ENCODE measurements around the gene ACTR8. TPM values are rescaled to one million over a fixed set of nuclear protein-coding genes. Genes with fewer than 3 reads are reported as not detected.

ACTR8 gene
- total RNA-seq, 5 donors from 2014 or later (not counting 1 experiment from before 2014, with no cell fraction given) = 23.0 to 47.3 (median 35.2) TPM

- Mint-ChIP-seq H3K27ac (peak overlapping the region; percentile 76 to 100), H3K4me1 (peaks cover 29 to 37% (median 32%) of the 10 kb centered on the region in 3 donors), H3K27me3 (no peaks in the 10 kb centered on the region), H3K4me3 (peak overlapping the region; percentile 95 to 100 (median 99)), H3K36me3 (peaks cover 38% of the 10 kb centered on the region), H3K9me3 (no peaks in the 10 kb centered on the region)
- no peaks in the 10 kb centered on the region for H3K9me3 ChIP-seq
- no peak for ATAC-seq (replicated peaks in 1 of 4)
- CTCF ChIA-PET = interaction anchor here (0.6 to 2.5 kb wide), 4 partner anchors 9 to 56 kb away, joined by 3 to 14 read pairs (median 6); partner anchors contain the start of gene SELENOK (in 1 of the 2)
- POLR2A ChIA-PET = interaction anchor here (0.5 to 1.0 kb wide), 4 partner anchors 9 to 21 kb away, joined by 3 to 7 read pairs (median 4); partner anchors contain the start of gene SELENOK (in 1 of the 2)
- no peak overlapping the region for H3K27ac ChIP-seq (ENCODE audit: low read length)
- H3K4me3 ChIP-seq (ENCODE audit: control insufficient read depth in 1 of 2, extremely low read depth in 1 of 2, low read length in 1 of 2) = peak overlapping the region; percentile 79 to 90
- no peaks in the 10 kb centered on the region for H3K27me3 ChIP-seq (replicated peaks in 1 of 2; ENCODE audit: control insufficient read depth in 2 of 2, extremely low read depth in 1 of 2, insufficient read depth in 2 of 2, low read length in 1 of 2)
- H3K4me1 ChIP-seq (ENCODE audit: control insufficient read depth in 1 of 2, extremely low read depth in 1 of 2, insufficient read depth in 2 of 2, low read length in 2 of 2) = peaks cover 10 to 17% of the 10 kb centered on the region in 2 experiments
- WGBS (ENCODE audit: insufficient coverage) = 78% methylated on average over 6 of the region's 10 CpGs
- peaks cover 0 to 58% of the 10 kb centered on the region in 2 donors for H3K36me3 ChIP-seq (ENCODE audit: control insufficient read depth in 2 of 2, extremely low read depth in 1 of 2, insufficient read depth in 1 of 2, low read length in 1 of 2)
- no peak for DNase-seq
These were observed 1.3 kb downstream of the ACTR8 start for GRCh38 chr3:53880396-53881345.

GRCh38 chr3:53865732-53866499, 16.0 kb downstream of the ACTR8 start:
- Histone ChIP-seq H3K27me3 (replicated peaks in 1 of 2; ENCODE audit: control insufficient read depth in 2 of 2, extremely low read depth in 1 of 2, insufficient read depth in 2 of 2, low read length in 1 of 2) (no peaks in the 10 kb centered on the region), H3K9me3 (no peaks in the 10 kb centered on the region), H3K36me3 (ENCODE audit: control insufficient read depth in 2 of 2, extremely low read depth in 1 of 2, insufficient read depth in 1 of 2, low read length in 1 of 2) (peaks cover 20 to 57% of the 10 kb centered on the region in 2 donors), H3K4me1 (ENCODE audit: control insufficient read depth in 1 of 2, extremely low read depth in 1 of 2, insufficient read depth in 2 of 2, low read length in 2 of 2) (no peaks in the 10 kb centered on the region), H3K27ac (ENCODE audit: low read length) (no peak overlapping the region), H3K4me3 (ENCODE audit: control insufficient read depth in 1 of 2, extremely low read depth in 1 of 2, low read length in 1 of 2) (no peak overlapping the region)
- DNase-seq (no peak), ATAC-seq (replicated peaks in 1 of 4) (no peak)
- peaks cover 64% of the 10 kb centered on the region for H3K36me3 Mint-ChIP-seq
- no peak overlapping the region for H3K27ac Mint-ChIP-seq
- ChIA-PET POLR2A (no interaction called here), CTCF (no interaction called here)
- H3K4me3 Mint-ChIP-seq = no peak overlapping the region
- H3K27me3 Mint-ChIP-seq = no peaks in the 10 kb centered on the region
- 90% methylated on average over 2 of the region's 5 CpGs for WGBS (ENCODE audit: insufficient coverage)
- no peaks in the 10 kb centered on the region for H3K4me1 Mint-ChIP-seq
- no peaks in the 10 kb centered on the region for H3K9me3 Mint-ChIP-seq

GRCh38 chr3:53863145-53863544, 18.8 kb downstream of the ACTR8 start:
- H3K9me3 Mint-ChIP-seq = no peaks in the 10 kb centered on the region
- H3K27ac Mint-ChIP-seq = no peak overlapping the region
- ATAC-seq (replicated peaks in 1 of 4) (no peak), DNase-seq (no peak)
- H3K36me3 Mint-ChIP-seq = peaks cover 50% of the 10 kb centered on the region
- ChIA-PET POLR2A (no interaction called here), CTCF (no interaction called here)
- H3K4me1 Mint-ChIP-seq = no peaks in the 10 kb centered on the region
- no CpG with 5 or more reads among the region's 1 CpG for whole genome bisulfite sequencing (ENCODE audit: insufficient coverage)
- peaks cover 19 to 35% of the 10 kb centered on the region in 2 donors for H3K36me3 ChIP-seq (ENCODE audit: control insufficient read depth in 2 of 2, extremely low read depth in 1 of 2, insufficient read depth in 1 of 2, low read length in 1 of 2)
- no peak overlapping the region for H3K4me3 ChIP-seq (ENCODE audit: control insufficient read depth in 1 of 2, extremely low read depth in 1 of 2, low read length in 1 of 2)
- H3K27me3 Mint-ChIP-seq = no peaks in the 10 kb centered on the region
- no peaks in the 10 kb centered on the region for H3K27me3 ChIP-seq (replicated peaks in 1 of 2; ENCODE audit: control insufficient read depth in 2 of 2, extremely low read depth in 1 of 2, insufficient read depth in 2 of 2, low read length in 1 of 2)
- H3K4me1 ChIP-seq (ENCODE audit: control insufficient read depth in 1 of 2, extremely low read depth in 1 of 2, insufficient read depth in 2 of 2, low read length in 2 of 2) = no peaks in the 10 kb centered on the region
- H3K4me3 Mint-ChIP-seq = no peak overlapping the region
- no peak overlapping the region for H3K27ac ChIP-seq (ENCODE audit: low read length)
- H3K9me3 ChIP-seq = no peaks in the 10 kb centered on the region

- no peaks in the 10 kb centered on the region for H3K27me3 ChIP-seq (replicated peaks in 1 of 2; ENCODE audit: control insufficient read depth in 2 of 2, extremely low read depth in 1 of 2, insufficient read depth in 2 of 2, low read length in 1 of 2)
- H3K27ac ChIP-seq (ENCODE audit: low read length) = no peak overlapping the region
- H3K4me1 ChIP-seq (ENCODE audit: control insufficient read depth in 1 of 2, extremely low read depth in 1 of 2, insufficient read depth in 2 of 2, low read length in 2 of 2) = no peaks in the 10 kb centered on the region
- H3K4me3 ChIP-seq (ENCODE audit: control insufficient read depth in 1 of 2, extremely low read depth in 1 of 2, low read length in 1 of 2) = no peak overlapping the region
- Mint-ChIP-seq H3K36me3 (peaks cover 43% of the 10 kb centered on the region), H3K27ac (no peak overlapping the region), H3K27me3 (no peaks in the 10 kb centered on the region), H3K9me3 (no peaks in the 10 kb centered on the region), H3K4me1 (no peaks in the 10 kb centered on the region), H3K4me3 (no peak overlapping the region)
- ChIA-PET CTCF (no interaction called here), POLR2A (no interaction called here)
- 100% methylated on average over 1 of the region's 3 CpGs for WGBS (ENCODE audit: insufficient coverage)
- H3K9me3 ChIP-seq = no peaks in the 10 kb centered on the region
- no peak for DNase-seq
- peaks cover 12 to 27% of the 10 kb centered on the region in 2 donors for H3K36me3 ChIP-seq (ENCODE audit: control insufficient read depth in 2 of 2, extremely low read depth in 1 of 2, insufficient read depth in 1 of 2, low read length in 1 of 2)
- no peak for ATAC-seq (replicated peaks in 1 of 4)
These were observed 19.7 kb downstream of the ACTR8 start for GRCh38 chr3:53862241-53862640.

- Histone ChIP-seq H3K4me3 (ENCODE audit: control insufficient read depth in 1 of 2, extremely low read depth in 1 of 2, low read length in 1 of 2) (no peak overlapping the region), H3K27me3 (replicated peaks in 1 of 2; ENCODE audit: control insufficient read depth in 2 of 2, extremely low read depth in 1 of 2, insufficient read depth in 2 of 2, low read length in 1 of 2) (peaks cover 0 to 3% of the 10 kb centered on the region in 2 experiments), H3K27ac (ENCODE audit: low read length) (no peak overlapping the region), H3K4me1 (ENCODE audit: control insufficient read depth in 1 of 2, extremely low read depth in 1 of 2, insufficient read depth in 2 of 2, low read length in 2 of 2) (no peaks in the 10 kb centered on the region), H3K9me3 (no peaks in the 10 kb centered on the region), H3K36me3 (ENCODE audit: control insufficient read depth in 2 of 2, extremely low read depth in 1 of 2, insufficient read depth in 1 of 2, low read length in 1 of 2) (peaks cover 12 to 18% of the 10 kb centered on the region in 2 donors)
- H3K27ac Mint-ChIP-seq = no peak overlapping the region
- DNase-seq (no peak), ATAC-seq (replicated peaks in 1 of 4) (no peak)
- peaks cover 38% of the 10 kb centered on the region for H3K36me3 Mint-ChIP-seq
- no peaks in the 10 kb centered on the region for H3K27me3 Mint-ChIP-seq
- no peak overlapping the region for H3K4me3 Mint-ChIP-seq
- H3K4me1 Mint-ChIP-seq = no peaks in the 10 kb centered on the region
- ChIA-PET POLR2A (no interaction called here), CTCF (no interaction called here)
- 100% methylated on average over 1 of the region's 4 CpGs for WGBS (ENCODE audit: insufficient coverage)
- H3K9me3 Mint-ChIP-seq = no peaks in the 10 kb centered on the region
These were observed 21.8 kb downstream of the ACTR8 start for GRCh38 chr3:53860196-53860595.

GRCh38 chr3:53859178-53859577, 22.8 kb downstream of the ACTR8 start:
- DNase-seq = no peak
- no peak overlapping the region for H3K4me3 ChIP-seq (ENCODE audit: control insufficient read depth in 1 of 2, extremely low read depth in 1 of 2, low read length in 1 of 2)
- Mint-ChIP-seq H3K4me3 (no peak overlapping the region), H3K27me3 (peaks cover 0 to 2% of the 10 kb centered on the region in 2 donors), H3K9me3 (no peaks in the 10 kb centered on the region), H3K36me3 (peaks cover 31% of the 10 kb centered on the region), H3K27ac (no peak overlapping the region), H3K4me1 (no peaks in the 10 kb centered on the region)
- ATAC-seq (replicated peaks in 1 of 4) = no peak
- H3K27me3 ChIP-seq (replicated peaks in 1 of 2; ENCODE audit: control insufficient read depth in 2 of 2, extremely low read depth in 1 of 2, insufficient read depth in 2 of 2, low read length in 1 of 2) = peaks cover 0 to 3% of the 10 kb centered on the region in 2 experiments
- 100% methylated on average over 3 of the region's 6 CpGs for WGBS (ENCODE audit: insufficient coverage)
- H3K27ac ChIP-seq (ENCODE audit: low read length) = no peak overlapping the region
- CTCF ChIA-PET = no interaction called here
- H3K4me1 ChIP-seq (ENCODE audit: control insufficient read depth in 1 of 2, extremely low read depth in 1 of 2, insufficient read depth in 2 of 2, low read length in 2 of 2) = no peaks in the 10 kb centered on the region
- H3K36me3 ChIP-seq (ENCODE audit: control insufficient read depth in 2 of 2, extremely low read depth in 1 of 2, insufficient read depth in 1 of 2, low read length in 1 of 2) = peaks cover 6 to 18% of the 10 kb centered on the region in 2 donors
- POLR2A ChIA-PET = no interaction called here
- no peaks in the 10 kb centered on the region for H3K9me3 ChIP-seq
